Gastrocnemius medialis (tissue), 4 donors: ENCODE data around the gene CCDC200.

ENCODE experiments used
- POLR2A ChIP-seq, 2 donors: fragments of 450-650 bp; IDR thresholded peaks; one replicate each; pipeline ENCODE4 v1.6.1; 2017; ENCODE audit warnings: antibody characterized with exemption in 2 of 2, mild to moderate bottlenecking in 2 of 2, moderate library complexity in 2 of 2
- TF ChIP-seq, protein P1 (sequence below), 5 experiments: fragments of 450-650 bp in 3 of 5; fragments of 200-600 bp in 2 of 5; sonication (generic) in 2 of 5; IDR thresholded peaks in 4 of 5; conservative IDR thresholded peaks in 1 of 5; 1 replicate in 4 of 5; 2 replicates in 1 of 5; pipeline ENCODE4 v1.5.1; 2016 to 2019; ENCODE audit warnings: antibody characterized with exemption in 5 of 5, mild to moderate bottlenecking in 3 of 5, moderate library complexity in 3 of 5

DNA sequence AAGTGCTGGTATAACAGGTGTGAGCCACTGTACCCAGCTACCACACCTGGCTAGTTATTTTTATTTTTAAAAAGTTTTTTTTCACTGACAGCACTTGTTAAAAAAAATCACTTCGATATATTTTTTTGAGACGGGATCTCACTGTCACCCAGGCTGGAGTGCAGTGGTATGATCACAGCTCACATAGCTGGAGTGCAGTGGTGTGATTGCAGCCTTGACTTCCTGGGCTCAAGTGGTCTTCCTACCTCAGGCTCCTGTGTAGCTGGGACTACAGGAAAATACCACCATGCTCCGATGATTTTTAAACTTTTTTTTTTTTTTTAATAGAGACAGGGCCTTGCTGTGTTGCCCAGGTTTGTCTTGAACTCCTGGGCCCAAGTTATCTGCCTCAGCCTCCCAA lies 44.5 kb downstream of the CCDC200 start:
- no peak for TF ChIP-seq POLR2A (IDR thresholded peaks at IDR 0.05)
- TF ChIP-seq, protein P1, sequence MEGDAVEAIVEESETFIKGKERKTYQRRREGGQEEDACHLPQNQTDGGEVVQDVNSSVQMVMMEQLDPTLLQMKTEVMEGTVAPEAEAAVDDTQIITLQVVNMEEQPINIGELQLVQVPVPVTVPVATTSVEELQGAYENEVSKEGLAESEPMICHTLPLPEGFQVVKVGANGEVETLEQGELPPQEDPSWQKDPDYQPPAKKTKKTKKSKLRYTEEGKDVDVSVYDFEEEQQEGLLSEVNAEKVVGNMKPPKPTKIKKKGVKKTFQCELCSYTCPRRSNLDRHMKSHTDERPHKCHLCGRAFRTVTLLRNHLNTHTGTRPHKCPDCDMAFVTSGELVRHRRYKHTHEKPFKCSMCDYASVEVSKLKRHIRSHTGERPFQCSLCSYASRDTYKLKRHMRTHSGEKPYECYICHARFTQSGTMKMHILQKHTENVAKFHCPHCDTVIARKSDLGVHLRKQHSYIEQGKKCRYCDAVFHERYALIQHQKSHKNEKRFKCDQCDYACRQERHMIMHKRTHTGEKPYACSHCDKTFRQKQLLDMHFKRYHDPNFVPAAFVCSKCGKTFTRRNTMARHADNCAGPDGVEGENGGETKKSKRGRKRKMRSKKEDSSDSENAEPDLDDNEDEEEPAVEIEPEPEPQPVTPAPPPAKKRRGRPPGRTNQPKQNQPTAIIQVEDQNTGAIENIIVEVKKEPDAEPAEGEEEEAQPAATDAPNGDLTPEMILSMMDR (IDR thresholded peaks at IDR 0.05 in 4 of 5, conservative IDR thresholded peaks at IDR 0.05 in 1 of 5), result no peak
